Measurements from ENCODE around the gene SHFL. TPM values are rescaled to one million over a fixed set of nuclear protein-coding genes. Genes with fewer than 3 reads are reported as not detected.

Gene SHFL
- total and polyA plus RNA-seq, 9 donors, result 34.0 to 49.5 (median 40.2) TPM

DNA sequence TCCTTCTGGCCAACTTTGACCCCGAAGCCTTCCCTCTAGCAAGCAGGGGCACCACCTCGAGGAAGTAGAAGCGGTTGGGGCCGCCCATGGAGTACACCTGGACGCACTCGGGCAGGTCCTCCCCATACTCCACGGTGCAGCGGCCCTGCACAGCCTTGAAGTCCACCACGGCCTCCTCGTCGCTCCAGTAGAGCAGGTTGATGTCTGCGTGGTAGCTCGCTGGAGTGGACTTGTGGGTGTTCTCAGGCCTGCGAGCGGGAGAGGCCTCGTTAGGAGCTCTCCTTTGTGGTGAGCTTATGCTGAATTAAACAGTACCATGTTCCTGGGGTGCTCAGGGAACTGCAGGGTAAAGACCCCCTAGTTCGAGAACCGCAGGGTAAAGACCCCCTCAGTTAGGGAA is 55.9 kb downstream of the SHFL start:
- Histone ChIP-seq H3K9me3 (no peaks in the 10 kb centered on the region), H3K4me1 (ENCODE audit: insufficient read depth) (no peaks in the 10 kb centered on the region), H3K4me3 (no peak overlapping the region), H3K27ac (no peak overlapping the region), H3K27me3 (no peaks in the 10 kb centered on the region), H3K36me3 (peaks cover 2% of the 10 kb centered on the region)
- TF ChIP-seq POLR2A (IDR thresholded peaks at IDR 0.05) (no peak), CTCF (IDR thresholded peaks at IDR 0.05) (no peak), EP300 (IDR thresholded peaks at IDR 0.05) (no peak)
- 96% methylated on average over 18 of the region's 18 CpGs for WGBS, 3 donors
- intact Hi-C loops (cut with DNase I), result no loop called here
- DNase-seq, result no peak

Small RNA genes lying within 50 kb of the gene (microRNA-seq; reads per million reads assigned to microRNA genes)
- 0 reads per million in 3 donors for gene MIR5589

Small RNA genes lying within 50 kb of the gene (small RNA-seq; reads per million reads assigned to genes)
- gene MIR5589, result not detected
- 55.0 reads per million, percentile 90 among the genes with 10 or more reads in this experiment for gene SNORD105
- 1,427 reads per million, percentile 97 among the genes with 10 or more reads in this experiment for gene SNORD105B

Other genes starting within 250 kb of the SHFL start
- 10 to 100 TPM in 5 of 7 donors, 1 to 10 TPM in 2; 3.9 to 19.3 (median 13.2) TPM for gene OLFM2, start 149.8 kb upstream of the SHFL start, total RNA-seq
- 1 to 10 TPM; 4.0 to 7.1 TPM for gene OLFM2, start 149.8 kb upstream of the SHFL start, polyA plus RNA-seq
- 1 to 10 TPM; 1.7 to 9.0 (median 4.4) TPM for gene COL5A3, start 75.8 kb upstream of the SHFL start, total RNA-seq
- gene COL5A3, start 75.8 kb upstream of the SHFL start, polyA plus RNA-seq, result 1 to 10 TPM; 1.5 to 6.7 TPM
- gene RDH8, start 72.8 kb upstream of the SHFL start, total RNA-seq, result not detected
- not detected for gene RDH8, start 72.8 kb upstream of the SHFL start, polyA plus RNA-seq
- under 1 TPM in 6 of 7 donors, not detected in 1; 0.15 to 0.80 (median 0.38) TPM for gene ANGPTL6, start 16.4 kb downstream of the SHFL start, total RNA-seq
- gene ANGPTL6, start 16.4 kb downstream of the SHFL start, polyA plus RNA-seq, result 1 to 10 TPM in 1 of 2 donors, under 1 TPM in 1; 0.10 to 1.4 TPM
- gene PPAN, start 20.0 kb downstream of the SHFL start, total RNA-seq, result 10 to 100 TPM; 21.0 to 58.3 (median 44.4) TPM
- 10 to 100 TPM in 1 of 2 donors, 1 to 10 TPM in 1; 6.2 to 33.3 TPM for gene PPAN, start 20.0 kb downstream of the SHFL start, polyA plus RNA-seq
- gene P2RY11, start 25.4 kb downstream of the SHFL start, total RNA-seq, result 10 to 100 TPM in 5 of 7 donors, 1 to 10 TPM in 2; 5.5 to 18.5 (median 14.4) TPM
- 1 to 10 TPM; 2.1 to 8.7 TPM for gene P2RY11, start 25.4 kb downstream of the SHFL start, polyA plus RNA-seq
- gene EIF3G, start 33.6 kb downstream of the SHFL start, total RNA-seq, result 100 to 1,000 TPM; 284 to 375 (median 298) TPM
- gene EIF3G, start 33.6 kb downstream of the SHFL start, polyA plus RNA-seq, result 100 to 1,000 TPM; 293 to 311 TPM
- gene DNMT1, start 108.6 kb downstream of the SHFL start, total RNA-seq, result 10 to 100 TPM; 28.1 to 74.2 (median 41.8) TPM
- gene DNMT1, start 108.6 kb downstream of the SHFL start, polyA plus RNA-seq, result 10 to 100 TPM; 19.8 to 60.2 TPM
- gene S1PR2, start 145.0 kb downstream of the SHFL start, total RNA-seq, result 10 to 100 TPM in 4 of 7 donors, 1 to 10 TPM in 3; 3.6 to 25.9 (median 12.7) TPM
- gene S1PR2, start 145.0 kb downstream of the SHFL start, polyA plus RNA-seq, result 1 to 10 TPM; 4.9 to 5.1 TPM
- 10 to 100 TPM; 42.2 to 73.3 (median 58.9) TPM for gene MRPL4, start 165.9 kb downstream of the SHFL start, total RNA-seq
- 10 to 100 TPM in 1 of 2 donors, 1 to 10 TPM in 1; 4.7 to 60.6 TPM for gene MRPL4, start 165.9 kb downstream of the SHFL start, polyA plus RNA-seq
- gene ICAM1, start 184.8 kb downstream of the SHFL start, total RNA-seq, result 100 to 1,000 TPM in 1 of 7 donors, 10 to 100 TPM in 6; 12.1 to 116 (median 18.7) TPM
- 10 to 100 TPM; 12.3 to 20.6 TPM for gene ICAM1, start 184.8 kb downstream of the SHFL start, polyA plus RNA-seq
- 1 to 10 TPM in 2 of 7 donors, under 1 TPM in 5; 0.26 to 3.3 (median 0.60) TPM for gene ICAM4, start 200.6 kb downstream of the SHFL start, total RNA-seq
- gene ICAM4, start 200.6 kb downstream of the SHFL start, polyA plus RNA-seq, result under 1 TPM; 0.17 to 0.29 TPM
- 10 to 100 TPM in 3 of 7 donors, 1 to 10 TPM in 1, under 1 TPM in 3; 0.51 to 16.1 (median 2.5) TPM for gene ICAM5, start 203.6 kb downstream of the SHFL start, total RNA-seq
- gene ICAM5, start 203.6 kb downstream of the SHFL start, polyA plus RNA-seq, result under 1 TPM in 1 of 2 donors, not detected in 1; 0.11 TPM
- gene ZGLP1, start 223.5 kb downstream of the SHFL start, total RNA-seq, result 1 to 10 TPM; 2.6 to 5.6 (median 3.0) TPM
- 1 to 10 TPM in 1 of 2 donors, under 1 TPM in 1; 0.27 to 4.5 TPM for gene ZGLP1, start 223.5 kb downstream of the SHFL start, polyA plus RNA-seq
- gene FDX2, start 229.7 kb downstream of the SHFL start, total RNA-seq, result 10 to 100 TPM; 11.1 to 23.6 (median 13.2) TPM
- 10 to 100 TPM in 1 of 2 donors, 1 to 10 TPM in 1; 2.5 to 16.8 TPM for gene FDX2, start 229.7 kb downstream of the SHFL start, polyA plus RNA-seq
- 10 to 100 TPM; 13.1 to 50.7 (median 41.0) TPM for gene RAVER1, start 247.2 kb downstream of the SHFL start, total RNA-seq
- 10 to 100 TPM in 1 of 2 donors, 1 to 10 TPM in 1; 1.3 to 18.2 TPM for gene RAVER1, start 247.2 kb downstream of the SHFL start, polyA plus RNA-seq